Endothelial cell (in vitro differentiated cells): ENCODE data around the gene PLD6. TPM values are rescaled to one million over a fixed set of nuclear protein-coding genes. Genes with fewer than 3 reads are reported as not detected.

Source experiments
- DNase-seq: peaks from one replicate; pipeline ENCODE4 v3.0.0; 2021; ENCODE audit warnings: low spot score
- H3K27ac Mint-ChIP-seq: one replicate; pipeline ENCODE4 v1.8.0; 2021; ENCODE audit warnings: mixed read lengths, inconsistent platforms; ENCODE audit not compliant: unreplicated experiment
- H3K27me3 Mint-ChIP-seq: one replicate; pipeline ENCODE4 v1.8.0; 2021; ENCODE audit warnings: mild to moderate bottlenecking, moderate library complexity, mixed read lengths, inconsistent platforms; ENCODE audit not compliant: unreplicated experiment
- H3K36me3 Mint-ChIP-seq: one replicate; pipeline ENCODE4 v1.8.0; 2021; ENCODE audit warnings: mild to moderate bottlenecking, low read depth, mixed read lengths, inconsistent platforms; ENCODE audit not compliant: unreplicated experiment
- H3K4me1 Mint-ChIP-seq: one replicate; pipeline ENCODE4 v1.8.0; 2021; ENCODE audit warnings: mild to moderate bottlenecking, mixed read lengths, inconsistent platforms; ENCODE audit not compliant: unreplicated experiment
- H3K4me3 Mint-ChIP-seq: one replicate; pipeline ENCODE4 v1.8.0; 2021; ENCODE audit warnings: mild to moderate bottlenecking, mixed read lengths, inconsistent platforms; ENCODE audit not compliant: unreplicated experiment
- H3K9me3 Mint-ChIP-seq: one replicate; pipeline ENCODE4 v1.8.0; 2021; ENCODE audit warnings: mixed read lengths, inconsistent platforms; ENCODE audit not compliant: unreplicated experiment
- total RNA-seq: library from RNA; stranded (reverse); fragmentation: NEBNext Ultra II Directional; extraction: Animal tissue kit (Norgen Biotek cat#: 25700); gene quantifications from one replicate; pipeline ENCODE4 v1.2.1, GENCODE V29; 2021; ENCODE audit not compliant: unreplicated experiment
- TF ChIP-seq, protein P1 (sequence below): fragments of 200-600 bp; sonication (generic); IDR thresholded peaks from one replicate; pipeline ENCODE4 v1.5.0; 2021; ENCODE audit warnings: antibody characterized with exemption; ENCODE audit not compliant: unreplicated experiment

PLD6 gene
- total RNA-seq, 1 donor from 2014 or later, result 0.21 TPM

DNA sequence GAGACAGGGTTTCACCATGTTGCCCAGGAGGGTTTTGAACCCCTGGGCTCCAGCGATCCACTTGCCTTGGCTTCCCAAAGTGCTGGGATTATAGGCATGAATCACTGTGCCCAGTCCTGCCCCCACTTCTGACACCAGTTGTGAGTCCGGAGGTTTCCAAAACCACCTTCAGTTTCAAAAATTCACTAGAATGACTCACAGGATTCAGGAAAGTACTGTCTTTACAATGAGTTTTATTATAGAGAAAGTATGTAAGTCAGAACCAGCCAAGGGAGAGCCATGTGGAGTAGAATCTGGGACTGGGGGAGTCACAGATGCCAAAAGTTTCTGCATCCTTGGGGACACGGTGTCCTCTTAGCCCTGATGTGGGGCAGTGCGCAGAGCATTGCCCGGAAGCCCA, 55.1 kb downstream of the PLD6 start:
- no peak for DNase-seq
- H3K27me3 Mint-ChIP-seq, result peaks cover 15% of the 10 kb centered on the region
- peaks cover 60% of the 10 kb centered on the region for H3K36me3 Mint-ChIP-seq
- TF ChIP-seq, protein P1, sequence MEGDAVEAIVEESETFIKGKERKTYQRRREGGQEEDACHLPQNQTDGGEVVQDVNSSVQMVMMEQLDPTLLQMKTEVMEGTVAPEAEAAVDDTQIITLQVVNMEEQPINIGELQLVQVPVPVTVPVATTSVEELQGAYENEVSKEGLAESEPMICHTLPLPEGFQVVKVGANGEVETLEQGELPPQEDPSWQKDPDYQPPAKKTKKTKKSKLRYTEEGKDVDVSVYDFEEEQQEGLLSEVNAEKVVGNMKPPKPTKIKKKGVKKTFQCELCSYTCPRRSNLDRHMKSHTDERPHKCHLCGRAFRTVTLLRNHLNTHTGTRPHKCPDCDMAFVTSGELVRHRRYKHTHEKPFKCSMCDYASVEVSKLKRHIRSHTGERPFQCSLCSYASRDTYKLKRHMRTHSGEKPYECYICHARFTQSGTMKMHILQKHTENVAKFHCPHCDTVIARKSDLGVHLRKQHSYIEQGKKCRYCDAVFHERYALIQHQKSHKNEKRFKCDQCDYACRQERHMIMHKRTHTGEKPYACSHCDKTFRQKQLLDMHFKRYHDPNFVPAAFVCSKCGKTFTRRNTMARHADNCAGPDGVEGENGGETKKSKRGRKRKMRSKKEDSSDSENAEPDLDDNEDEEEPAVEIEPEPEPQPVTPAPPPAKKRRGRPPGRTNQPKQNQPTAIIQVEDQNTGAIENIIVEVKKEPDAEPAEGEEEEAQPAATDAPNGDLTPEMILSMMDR, result no peak
- no peak overlapping the region for H3K4me3 Mint-ChIP-seq
- no peaks in the 10 kb centered on the region for H3K9me3 Mint-ChIP-seq
- H3K27ac Mint-ChIP-seq, result no peak overlapping the region
- H3K4me1 Mint-ChIP-seq, result peaks cover 17% of the 10 kb centered on the region

Other genes starting within 250 kb of the PLD6 start
- gene TNFRSF13B, start 234.2 kb downstream of the PLD6 start, total RNA-seq, result not detected
- gene MPRIP, start 163.9 kb downstream of the PLD6 start, total RNA-seq, result 392 TPM
- gene FLCN, start 30.8 kb upstream of the PLD6 start, total RNA-seq, result 50.4 TPM
- gene COPS3, start 74.9 kb upstream of the PLD6 start, total RNA-seq, result 52.7 TPM
- gene NT5M, start 97.0 kb upstream of the PLD6 start, total RNA-seq, result 5.8 TPM